Measurements from ENCODE around the gene NEO1. TPM values are rescaled to one million over a fixed set of nuclear protein-coding genes. Genes with fewer than 3 reads are reported as not detected.

Gene NEO1
- total and polyA plus RNA-seq, 2 of the 13 experiments (the other 11 are each of a cell fraction or from before 2014, with no cell fraction given): 8.4 to 11.0 TPM

GRCh38 chr15:73153024-73153423, 100.8 kb downstream of the NEO1 start:
- no peak overlapping the region for H2AFZ ChIP-seq (ENCODE audit: low read length)
- TF ChIP-seq EP300 (IDR thresholded peaks at IDR 0.05; ENCODE audit: low read depth in 2 of 2, low read length in 2 of 2) (no peak), EP300 (CRISPR knock-in tag; IDR thresholded peaks at IDR 0.05; ENCODE audit: borderline replicate concordance) (no peak), ARNT2 (CRISPR knock-in tag; IDR thresholded peaks at IDR 0.05; ENCODE audit: low read depth) (no peak), ZUFSP (CRISPR knock-in tag; IDR thresholded peaks at IDR 0.05; ENCODE audit: borderline replicate concordance) (no peak), ZNF343 (CRISPR knock-in tag; IDR thresholded peaks at IDR 0.05) (no peak), ZBTB20 (CRISPR knock-in tag; IDR thresholded peaks at IDR 0.05; ENCODE audit: borderline replicate concordance, low read depth) (no peak), FOXK1 (CRISPR knock-in tag; IDR thresholded peaks at IDR 0.05; ENCODE audit: borderline replicate concordance, low read depth) (no peak), ZNF605 (CRISPR knock-in tag; IDR thresholded peaks at IDR 0.05) (no peak), ZNF30 (CRISPR knock-in tag; IDR thresholded peaks at IDR 0.05) (no peak), ZNF138 (CRISPR knock-in tag; IDR thresholded peaks at IDR 0.05; ENCODE audit: low read depth) (no peak), JDP2 (CRISPR knock-in tag; IDR thresholded peaks at IDR 0.05; ENCODE audit: borderline replicate concordance) (no peak), SOX6 (IDR thresholded peaks at IDR 0.05) (no peak), SOX6 (CRISPR knock-in tag; IDR thresholded peaks at IDR 0.05) (no peak), ZBTB7B (CRISPR knock-in tag; IDR thresholded peaks at IDR 0.05) (no peak), EED (CRISPR knock-in tag; IDR thresholded peaks at IDR 0.05) (no peak), ZNF720 (CRISPR knock-in tag; IDR thresholded peaks at IDR 0.05) (no peak), SAP130 (CRISPR knock-in tag; IDR thresholded peaks at IDR 0.05; ENCODE audit: low read depth) (no peak), ZNF317 (CRISPR knock-in tag; IDR thresholded peaks at IDR 0.05) (no peak), ZNF761 (CRISPR knock-in tag; conservative IDR thresholded peaks at IDR 0.05) (no peak), PHB2 (IDR thresholded peaks at IDR 0.05; ENCODE audit: partially characterized antibody) (no peak)
- TF ChIP-seq, protein P1, sequence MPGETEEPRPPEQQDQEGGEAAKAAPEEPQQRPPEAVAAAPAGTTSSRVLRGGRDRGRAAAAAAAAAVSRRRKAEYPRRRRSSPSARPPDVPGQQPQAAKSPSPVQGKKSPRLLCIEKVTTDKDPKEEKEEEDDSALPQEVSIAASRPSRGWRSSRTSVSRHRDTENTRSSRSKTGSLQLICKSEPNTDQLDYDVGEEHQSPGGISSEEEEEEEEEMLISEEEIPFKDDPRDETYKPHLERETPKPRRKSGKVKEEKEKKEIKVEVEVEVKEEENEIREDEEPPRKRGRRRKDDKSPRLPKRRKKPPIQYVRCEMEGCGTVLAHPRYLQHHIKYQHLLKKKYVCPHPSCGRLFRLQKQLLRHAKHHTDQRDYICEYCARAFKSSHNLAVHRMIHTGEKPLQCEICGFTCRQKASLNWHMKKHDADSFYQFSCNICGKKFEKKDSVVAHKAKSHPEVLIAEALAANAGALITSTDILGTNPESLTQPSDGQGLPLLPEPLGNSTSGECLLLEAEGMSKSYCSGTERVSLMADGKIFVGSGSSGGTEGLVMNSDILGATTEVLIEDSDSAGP (CRISPR knock-in tag; IDR thresholded peaks at IDR 0.05; ENCODE audit: borderline replicate concordance): no peak
- no peak overlapping the region for H3K9ac ChIP-seq (ENCODE audit: insufficient read depth, low read depth, low read length)
- no peak overlapping the region for H3K4me2 ChIP-seq (ENCODE audit: low read depth, low read length)
- no peak overlapping the region for H3K4me3 ChIP-seq (replicated peaks in 1 of 3; ENCODE audit: insufficient read depth in 1 of 3, low read depth in 2 of 3, low read length in 3 of 3)
- ATAC-seq: no peak
- no TSS peak for BruUV-seq (replicated peaks)
- in situ Hi-C loops (cut with HindIII; ENCODE audit: extremely low pct_ligation_motif_present, low pct_unique_long_range_greater_than_20kb) (no loop called here), intact Hi-C loops (cut with micrococcal nuclease; ENCODE audit: unreplicated experiment) (no loop called here)
- H3K36me3 ChIP-seq (replicated peaks in 1 of 2; ENCODE audit: control insufficient read depth in 1 of 2, insufficient read depth in 2 of 2, low read length in 2 of 2): no peaks in the 10 kb centered on the region; a peak in 1 of 5 replicates
- peaks cover 22% of the 10 kb centered on the region for H3K9me3 ChIP-seq (ENCODE audit: low read length)
- H3K4me1 ChIP-seq (ENCODE audit: insufficient read depth, low read length): no peaks in the 10 kb centered on the region
- DNase-seq (ENCODE audit: low spot score): no peak
- H4K20me1 ChIP-seq (ENCODE audit: insufficient read depth, low read length): no peaks in the 10 kb centered on the region
- FAIRE-seq: no peak
- CTCF ChIA-PET (ENCODE audit: low intra/inter-chr PET ratio, low total read pairs): no interaction called here
- no peak overlapping the region for H3K27ac ChIP-seq (ENCODE audit: extremely low read length, insufficient read depth, low read length)
- H3K27me3 ChIP-seq (ENCODE audit: control insufficient read depth in 1 of 2, insufficient read depth in 2 of 2, low read length in 2 of 2): no peaks in the 10 kb centered on the region
- WGBS (ENCODE audit: low lambda C conversion rate): 94% methylated on average over 1 of the region's 1 CpG
- POLR2A ChIA-PET: no interaction called here
- no peaks in the 10 kb centered on the region for H3K79me2 ChIP-seq (ENCODE audit: insufficient read depth, low read length)
